CD4-positive, alpha-beta T cell treated with Interleukin-4 for 4 hours (primary cell): Measurements from ENCODE around the gene MEGF6.

Experiments used
- DNase-seq: peaks from one replicate; pipeline ENCODE4 v3.0.0-alpha.2; 2020

Gene MEGF6

DNA sequence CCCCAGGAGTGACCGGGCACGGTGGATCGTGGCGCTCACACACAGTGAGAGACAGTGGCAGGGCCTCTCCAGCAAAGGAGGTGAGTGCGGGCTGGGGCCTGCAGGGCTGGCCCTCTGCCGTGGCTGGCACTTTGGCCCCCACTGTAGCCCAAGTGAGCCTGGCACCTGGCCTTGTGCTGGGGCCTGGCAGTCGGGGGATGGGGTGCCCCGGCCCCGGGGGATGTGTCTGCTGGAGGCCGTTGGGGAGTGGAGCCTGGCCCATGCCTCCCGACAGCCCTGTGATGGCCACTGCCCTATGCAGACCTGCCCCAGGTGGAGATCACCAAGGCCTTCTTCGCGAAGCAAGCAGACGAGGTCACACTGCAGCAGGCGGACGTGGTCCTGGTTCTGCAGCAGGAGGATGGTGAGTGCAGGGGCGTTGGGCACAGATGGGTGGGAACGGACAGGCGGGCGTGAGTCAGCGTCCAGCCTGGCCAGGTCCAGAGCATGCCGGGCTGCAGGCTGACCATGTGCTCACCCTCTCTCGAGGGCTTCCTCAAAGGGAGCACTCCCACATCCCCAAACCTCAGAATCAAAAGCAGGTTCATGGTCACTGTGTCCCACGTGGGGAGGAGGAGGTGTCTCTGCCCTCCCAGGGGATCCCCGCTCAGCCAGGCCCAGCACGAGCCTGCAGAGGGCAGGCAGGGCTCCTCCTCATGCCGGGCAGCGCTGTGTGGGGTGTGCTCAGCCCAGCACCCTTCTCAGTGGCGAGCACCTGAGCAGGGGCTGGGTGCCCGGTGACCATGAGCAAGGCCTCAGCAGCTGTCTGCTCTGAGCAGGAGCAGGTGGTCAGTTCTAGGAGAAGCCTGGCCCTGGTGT is 131.6 kb downstream of the MEGF6 start:
- DNase-seq = no peak

GRCh38 chr1:3478187-3478586 is 133.1 kb downstream of the MEGF6 start:
- DNase-seq = no peak

- DNase-seq = no peak
These were observed 133.9 kb downstream of the MEGF6 start for GRCh38 chr1:3477241-3477995.

- DNase-seq = no peak
These were observed 134.6 kb downstream of the MEGF6 start for GRCh38 chr1:3476666-3477065.

DNA sequence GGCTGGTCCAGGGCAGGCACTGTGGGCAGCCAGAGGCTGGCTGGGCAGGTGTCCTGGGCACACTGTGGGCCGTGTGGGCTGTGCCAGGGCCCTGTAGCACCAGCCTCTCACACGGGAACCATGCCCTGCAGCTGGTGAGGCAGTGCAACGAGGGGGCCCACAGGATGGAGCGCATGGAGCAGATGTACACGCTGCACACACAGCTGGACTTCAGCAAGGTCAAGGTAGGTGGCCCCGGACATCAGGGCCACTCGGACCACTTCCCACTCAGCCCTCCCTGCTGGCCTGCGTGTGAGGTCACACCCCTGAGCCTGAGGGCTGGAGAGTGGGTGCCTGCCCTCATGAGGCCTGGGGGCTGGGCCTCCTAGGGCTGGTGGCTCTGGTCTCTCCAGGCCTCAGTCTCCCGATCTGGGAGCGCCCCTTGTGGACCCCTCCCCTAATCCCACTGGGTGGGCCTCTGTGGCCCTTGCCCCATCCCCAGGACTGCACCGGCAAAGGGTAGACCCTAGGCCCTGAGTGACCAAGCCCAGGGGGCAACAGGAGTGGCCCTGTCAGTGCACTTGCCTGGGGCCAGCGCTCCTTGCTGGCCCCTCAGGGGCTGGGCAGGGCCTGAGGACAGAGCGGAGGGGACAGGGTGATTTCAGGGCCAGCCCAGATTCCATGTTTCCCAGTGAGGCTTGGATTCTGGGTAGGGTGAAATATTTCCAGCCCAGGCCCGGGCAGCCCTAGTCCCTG is 135.3 kb downstream of the MEGF6 start:
- no peak for DNase-seq

- no peak for DNase-seq
These were observed 136.9 kb downstream of the MEGF6 start for GRCh38 chr1:3474421-3474820.

- no peak for DNase-seq
These were observed 137.3 kb downstream of the MEGF6 start for GRCh38 chr1:3474016-3474415.

DNA sequence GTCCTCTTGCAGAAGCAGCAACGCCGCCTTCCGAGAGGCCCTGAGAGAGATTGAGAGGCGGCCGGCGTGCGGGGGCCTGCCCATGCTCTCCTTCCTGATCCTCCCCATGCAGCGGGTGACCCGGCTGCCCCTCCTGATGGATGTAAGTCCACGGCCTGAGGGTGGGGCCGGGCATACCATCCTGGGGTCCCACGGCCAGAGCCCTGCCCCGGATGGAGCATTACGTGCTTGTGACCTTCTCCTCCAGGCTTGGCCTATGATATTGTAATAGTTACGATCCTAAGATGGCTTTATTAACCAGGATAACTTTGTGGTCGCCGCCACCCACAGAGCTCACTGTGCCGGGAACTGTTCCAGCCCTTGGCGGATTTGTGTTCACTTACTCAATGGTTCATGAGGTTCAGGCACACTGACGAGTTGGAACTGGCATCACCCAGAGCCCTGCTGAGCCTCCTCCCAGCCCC is 137.9 kb downstream of the MEGF6 start:
- DNase-seq = no peak

DNA sequence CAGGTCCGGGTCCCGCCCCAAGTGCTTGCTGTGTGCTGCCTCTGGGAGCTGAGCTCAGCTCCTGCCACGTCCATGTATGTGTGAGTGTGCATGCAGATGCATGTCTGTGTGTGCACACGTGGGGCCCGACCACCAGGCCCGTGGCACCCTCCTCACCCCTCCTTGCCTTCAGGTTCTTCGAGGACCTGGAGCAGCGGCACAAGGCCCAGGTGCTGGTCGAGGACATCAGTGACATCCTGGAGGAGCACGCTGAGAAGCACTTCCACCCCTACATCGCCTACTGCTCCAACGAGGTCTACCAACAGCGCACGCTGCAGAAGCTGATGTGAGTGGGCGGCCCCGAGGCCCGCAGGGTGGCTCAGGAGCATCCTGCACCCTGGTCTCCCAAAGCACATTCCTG is 138.4 kb downstream of the MEGF6 start:
- DNase-seq = no peak

GRCh38 chr1:3472088-3472850 is 139.0 kb downstream of the MEGF6 start:
- DNase-seq = no peak

- DNase-seq = no peak
These were observed 139.8 kb downstream of the MEGF6 start for GRCh38 chr1:3471356-3472087.

- DNase-seq = no peak
These were observed 140.5 kb downstream of the MEGF6 start for GRCh38 chr1:3470650-3471355.

DNA sequence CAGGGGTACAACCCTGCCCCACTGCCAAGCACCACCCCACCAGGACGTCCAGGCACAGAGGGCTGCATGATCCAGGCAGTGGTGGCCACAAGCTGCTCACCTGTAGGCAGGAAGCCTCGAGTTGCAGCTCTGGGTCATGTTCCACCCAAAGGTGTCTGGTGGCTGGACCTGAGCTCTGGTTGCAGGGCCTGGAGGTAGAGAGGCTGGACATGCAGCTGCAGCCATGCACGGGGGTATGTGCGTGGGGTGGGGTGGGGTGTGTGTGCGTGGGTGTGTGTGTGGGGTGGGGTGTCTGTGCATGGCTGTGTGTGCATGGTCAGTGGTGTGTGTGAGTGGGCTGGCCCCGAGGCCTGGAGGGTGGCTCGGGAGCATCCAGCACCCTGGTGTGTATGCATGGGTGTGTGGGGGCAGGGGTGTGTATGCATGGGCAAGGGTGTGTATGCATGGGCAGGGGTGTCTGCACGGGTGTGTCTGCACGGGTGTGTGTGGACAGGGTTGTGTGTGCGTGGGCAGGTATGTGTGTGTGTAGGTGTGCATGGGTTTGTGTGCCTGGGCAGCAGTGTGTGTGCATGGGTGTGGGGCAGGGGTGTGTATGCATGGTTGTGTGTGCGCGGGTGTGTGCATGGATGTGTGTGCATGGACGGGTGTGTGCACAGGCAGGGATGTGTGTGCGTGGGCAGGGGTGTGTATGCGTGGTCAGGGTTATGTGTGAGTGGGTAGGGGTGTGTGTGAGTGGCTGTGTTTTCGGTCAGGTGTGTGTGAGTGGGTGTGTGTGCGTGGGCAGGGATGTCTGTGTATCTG is 141.3 kb downstream of the MEGF6 start:
- no peak for DNase-seq

DNA sequence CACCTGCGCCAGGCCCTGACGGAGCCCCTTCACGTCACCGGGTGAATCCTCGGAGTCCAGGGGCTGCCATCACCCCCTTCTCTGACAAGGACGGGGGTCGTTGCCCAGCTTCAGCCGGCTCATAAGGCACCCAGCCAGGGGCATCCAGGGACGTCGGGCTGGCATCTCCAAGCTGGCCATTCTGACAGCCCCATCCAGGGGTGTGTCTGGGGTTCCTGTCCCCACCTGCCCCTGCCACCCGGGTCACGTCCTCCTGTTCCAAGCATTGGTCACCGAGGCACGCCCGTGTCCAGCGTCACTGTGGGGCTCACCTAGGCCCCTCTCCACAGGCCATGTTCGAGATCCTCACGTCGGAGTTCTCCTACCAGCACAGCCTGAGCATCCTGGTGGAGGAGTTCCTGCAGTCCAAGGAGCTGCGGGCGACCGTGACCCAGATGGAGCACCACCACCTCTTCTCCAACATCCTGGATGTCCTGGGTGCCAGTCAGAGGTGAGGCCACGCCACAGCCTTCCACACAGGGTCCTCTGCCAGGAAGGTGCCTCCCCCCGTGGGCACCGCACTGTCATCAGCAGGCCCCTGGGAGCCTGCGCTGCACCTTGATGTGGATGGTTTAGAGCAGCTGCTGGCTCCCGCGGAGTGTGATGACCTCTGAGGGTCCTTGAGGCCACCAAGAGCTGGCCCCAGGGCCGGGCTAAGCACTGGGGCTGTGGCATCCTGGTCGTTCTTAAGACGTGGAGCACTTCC is 142.0 kb downstream of the MEGF6 start:
- no peak for DNase-seq

DNA sequence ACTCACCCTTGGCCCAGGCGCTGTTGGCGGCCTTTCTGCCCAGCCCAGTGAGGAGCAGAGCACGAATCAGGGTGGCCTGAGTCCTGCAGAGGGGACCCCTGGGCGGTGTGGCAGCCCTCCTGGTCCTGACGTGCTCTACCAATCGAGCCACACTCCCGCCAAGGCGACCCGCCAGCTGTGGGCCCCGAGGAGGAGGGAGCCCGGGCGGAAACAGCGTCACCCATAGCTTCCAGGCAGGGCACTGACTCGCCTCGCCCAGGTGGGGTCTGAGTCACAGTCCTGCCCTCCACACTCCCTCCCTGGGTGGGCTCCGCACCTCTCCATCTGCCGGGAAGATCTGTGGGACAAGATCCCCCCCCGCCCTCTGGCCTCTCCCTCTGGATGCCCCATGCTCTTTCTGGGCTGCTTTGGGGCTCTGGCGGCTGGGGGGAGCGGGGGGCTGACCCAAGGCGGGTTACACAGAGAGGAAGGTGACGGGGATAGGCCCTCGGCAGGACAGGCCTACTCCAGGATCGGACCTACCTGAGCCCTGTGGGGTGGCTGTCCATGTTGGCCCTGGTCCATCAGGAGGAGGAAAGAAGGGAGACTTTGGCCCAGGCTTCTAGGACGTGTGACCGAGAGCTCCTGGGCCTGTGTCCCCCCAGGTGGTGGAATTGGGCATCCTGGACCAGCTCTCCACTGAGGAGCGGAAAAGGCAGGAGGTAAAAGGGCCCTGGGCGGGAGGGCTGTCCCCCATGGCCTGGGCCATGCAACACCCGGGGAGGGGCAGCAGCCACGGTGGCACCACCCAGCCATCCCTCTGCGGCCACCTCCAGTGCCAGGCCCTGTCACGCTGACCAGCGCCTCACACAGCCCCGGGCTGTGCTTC is 142.8 kb downstream of the MEGF6 start:
- DNase-seq = no peak

- no peak for DNase-seq
These were observed 143.9 kb downstream of the MEGF6 start for GRCh38 chr1:3467096-3468036.

- DNase-seq = no peak
These were observed 144.8 kb downstream of the MEGF6 start for GRCh38 chr1:3466366-3467075.
